Liver (tissue), 9 donors: ENCODE measurements around the gene POLR3GL. TPM values are rescaled to one million over a fixed set of nuclear protein-coding genes. Genes with fewer than 3 reads are reported as not detected.
A peak's percentile ranks its signal among the peaks of the same experiment; 100 is the strongest.

Experiments used
- DNase-seq: peaks from one replicate; pipeline ENCODE4 v3.0.0-alpha.2; 2017; ENCODE audit warnings: low spot score
- H3K27ac ChIP-seq, 2 donors: one replicate each; pipeline ENCODE4 v1.7.0; 2013; ENCODE audit warnings: inconsistent platforms in 2 of 2, low read length in 2 of 2, control low read depth in 1 of 2, low read depth in 1 of 2, mild to moderate bottlenecking in 1 of 2
- H3K27me3 ChIP-seq, 4 donors: one replicate each; pipeline versions ENCODE4 v1.6.1 to v1.7.0; 2013; ENCODE audit warnings: low read length in 3 of 4, inconsistent platforms in 1 of 4, mild to moderate bottlenecking in 1 of 4, moderate library complexity in 1 of 4; ENCODE audit not compliant: control insufficient read depth in 4 of 4, insufficient read depth in 4 of 4
- H3K36me3 ChIP-seq, 4 donors: one replicate each; pipeline versions ENCODE4 v1.6.1 to v1.7.0; 2013; ENCODE audit warnings: low read length in 3 of 4, mild to moderate bottlenecking in 3 of 4, low read depth in 1 of 4, moderate library complexity in 1 of 4; ENCODE audit not compliant: control insufficient read depth in 4 of 4, insufficient read depth in 3 of 4
- H3K4me1 ChIP-seq, 4 donors: one replicate each; pipeline versions ENCODE4 v1.6.1 to v1.7.0; 2013; ENCODE audit warnings: low read length in 3 of 4, mild to moderate bottlenecking in 3 of 4, moderate library complexity in 1 of 4; ENCODE audit not compliant: control insufficient read depth in 4 of 4, insufficient read depth in 4 of 4
- H3K4me3 ChIP-seq, 3 donors: one replicate each; pipeline versions ENCODE4 v1.6.1 to v1.7.0; 2013; ENCODE audit warnings: low read length in 3 of 3, control low read depth in 1 of 3, low read depth in 1 of 3, mild to moderate bottlenecking in 1 of 3
- H3K9ac ChIP-seq, 2 donors: one replicate each; pipeline ENCODE4 v1.7.0; 2013; ENCODE audit warnings: low read length in 2 of 2, mild to moderate bottlenecking in 2 of 2, moderate library complexity in 2 of 2, control low read depth in 1 of 2, low read depth in 1 of 2
- H3K9me3 ChIP-seq, 4 donors: one replicate each; pipeline versions ENCODE4 v1.6.1 to v1.7.0; 2013; ENCODE audit warnings: low read length in 3 of 4; ENCODE audit not compliant: control insufficient read depth in 4 of 4
- ATF3 ChIP-seq: IDR thresholded peaks from 2 replicates; pipeline ENCODE4 v1.6.1; 2016; ENCODE audit warnings: antibody characterized with exemption
- CTCF ChIP-seq: fragments of 150-350 bp; IDR thresholded peaks from 2 replicates; pipeline ENCODE4 v1.5.1; 2017; ENCODE audit warnings: improper control_type of control experiment, low read depth, low read length; ENCODE audit not compliant: missing input control
- EGR1 ChIP-seq, 2 donors: IDR thresholded peaks; 2 replicates each; pipeline ENCODE4 v1.6.1; 2016 to 2018; ENCODE audit warnings: antibody characterized with exemption in 2 of 2, low read depth in 2 of 2
- FOXA1 ChIP-seq: IDR thresholded peaks from 2 replicates; pipeline ENCODE4 v1.6.1; 2016; ENCODE audit warnings: antibody characterized with exemption
- FOXA2 ChIP-seq: IDR thresholded peaks from 2 replicates; pipeline ENCODE4 v1.6.1; 2016; ENCODE audit warnings: antibody characterized with exemption
- GABPA ChIP-seq, 2 donors: IDR thresholded peaks in 1 of 2; conservative IDR thresholded peaks in 1 of 2; 2 replicates each; pipeline ENCODE4 v1.6.1; 2016; ENCODE audit warnings: antibody characterized with exemption in 2 of 2, mild to moderate bottlenecking in 1 of 2, moderate library complexity in 1 of 2
- HNF4A ChIP-seq, 2 donors: conservative IDR thresholded peaks; 2 replicates each; pipeline ENCODE4 v1.6.1; 2016; ENCODE audit warnings: antibody characterized with exemption in 2 of 2, mild to moderate bottlenecking in 2 of 2
- HNF4G ChIP-seq: IDR thresholded peaks from 2 replicates; pipeline ENCODE4 v1.6.1; 2016; ENCODE audit warnings: antibody characterized with exemption
- JUND ChIP-seq, 2 donors: IDR thresholded peaks; 2 replicates each; pipeline ENCODE4 v1.6.1; 2016; ENCODE audit warnings: antibody characterized with exemption in 2 of 2
- MAX ChIP-seq: IDR thresholded peaks from 2 replicates; pipeline ENCODE4 v1.6.1; 2016; ENCODE audit warnings: antibody characterized with exemption
- NR2F2 ChIP-seq: IDR thresholded peaks from 2 replicates; pipeline ENCODE4 v1.6.1; 2016; ENCODE audit warnings: antibody characterized with exemption
- RAD21 ChIP-seq, 2 donors: IDR thresholded peaks; 2 replicates each; pipeline ENCODE4 v1.6.1; 2016; ENCODE audit warnings: antibody characterized with exemption in 2 of 2, mild to moderate bottlenecking in 2 of 2
- REST ChIP-seq: IDR thresholded peaks from 2 replicates; pipeline ENCODE4 v1.6.1; 2016; ENCODE audit warnings: antibody characterized with exemption, mild to moderate bottlenecking
- RXRA ChIP-seq, 2 donors: IDR thresholded peaks; 2 replicates each; pipeline ENCODE4 v1.6.1; 2017 to 2018; ENCODE audit warnings: antibody characterized with exemption in 2 of 2, mild to moderate bottlenecking in 1 of 2
- SP1 ChIP-seq: IDR thresholded peaks from 2 replicates; pipeline ENCODE4 v1.6.1; 2018; ENCODE audit warnings: antibody characterized with exemption, mild to moderate bottlenecking
- TAF1 ChIP-seq: conservative IDR thresholded peaks from 2 replicates; pipeline ENCODE4 v1.6.1; 2016; ENCODE audit warnings: antibody characterized with exemption, mild to moderate bottlenecking
- YY1 ChIP-seq: IDR thresholded peaks from 2 replicates; pipeline ENCODE4 v1.6.1; 2016; ENCODE audit warnings: antibody characterized with exemption, mild to moderate bottlenecking
- ZBTB33 ChIP-seq: IDR thresholded peaks from 2 replicates; pipeline ENCODE4 v1.6.1; 2016; ENCODE audit warnings: antibody characterized with exemption
- WGBS: extraction: QIAGEN DNeasy Blood & Tissue Kit; methylation state at CpG from one replicate; pipeline ENCODE4 v1.1.7; 2013; 5-methylcytosine and 5-hydroxymethylcytosine counted together
- polyA plus RNA-seq, 2 donors: library from polyadenylated mRNA; stranded (reverse) in 1 of 2; unstranded in 1 of 2; fragments of 200-250 nt in 1 of 2; fragments of >200 nt in 1 of 2; fragmentation: Nextera tagmentation in 1 of 2; extraction: Ambion mirVana in 1 of 2; gene quantifications; one replicate each; pipeline versions ENCODE4 v1.2.1 to v1.2.3, GENCODE V29; 2013 to 2015
- total RNA-seq, 2 donors: library from RNA; depleted of rRNA; stranded (reverse); fragments of >200 nt; gene quantifications; one replicate each; pipeline ENCODE4 v1.2.3, GENCODE V29; 2014
- donor health status: healthy.
- donor health status: healthy.
- donor health status: healthy.
- donor health status: healthy.
- donor health status: healthy.

POLR3GL gene
- total and polyA plus RNA-seq, 4 donors = 11.9 to 23.4 (median 16.2) TPM

GRCh38 chr1:145980457-145980994 is 16.0 kb downstream of the POLR3GL start:
- no peak for DNase-seq
- Histone ChIP-seq H3K27ac (peak overlapping the region; percentile 72 to 87), H3K27me3 (no peaks in the 10 kb centered on the region), H3K36me3 (peaks cover 0 to 8% (median 0%) of the 10 kb centered on the region in 4 donors), H3K9me3 (no peaks in the 10 kb centered on the region), H3K9ac (peak overlapping the region in 1 of 2 donors; percentile 54), H3K4me3 (no peak overlapping the region), H3K4me1 (peaks cover 19 to 47% (median 34%) of the 10 kb centered on the region in 4 donors)
- 36% methylated on average over 1 of the region's 1 CpG for WGBS
- TF ChIP-seq TAF1 = no peak
- no peak for TF ChIP-seq FOXA2
- TF ChIP-seq HNF4A (conservative IDR thresholded peaks at IDR 0.05) = peak; percentile 82 to 88
- peak; percentile 19 for TF ChIP-seq REST
- TF ChIP-seq YY1 = no peak
- no peak for TF ChIP-seq GABPA (IDR thresholded peaks at IDR 0.05 in 1 of 2, conservative IDR thresholded peaks at IDR 0.05 in 1 of 2)
- peak in 1 of 2 donors; percentile 58 for TF ChIP-seq EGR1 (IDR thresholded peaks at IDR 0.05; ENCODE audit: low read depth in 2 of 2)
- no peak for TF ChIP-seq FOXA1
- TF ChIP-seq SP1 = peak; percentile 67
- TF ChIP-seq HNF4G = peak; percentile 57
- no peak for TF ChIP-seq RAD21 (IDR thresholded peaks at IDR 0.05)
- TF ChIP-seq ZBTB33 = no peak
- peak; percentile 56 for TF ChIP-seq MAX
- peak in 1 of 2 donors; percentile 70 for TF ChIP-seq JUND (IDR thresholded peaks at IDR 0.05)
- no peak for TF ChIP-seq ATF3
- no peak for TF ChIP-seq NR2F2
- peak; percentile 88 to 96 for TF ChIP-seq RXRA (IDR thresholded peaks at IDR 0.05)
- no peak for TF ChIP-seq CTCF
